MCF 10A (cell line): ENCODE measurements around the gene SCN4B. TPM values are rescaled to one million over a fixed set of nuclear protein-coding genes. Genes with fewer than 3 reads are reported as not detected.

Experiments
- BruUV-seq: library from RNA; stranded (reverse); fragments of 400-500 nt; replicated peaks from 2 replicates; lab custom pipeline; 2021; lab: Mats Ljungman, UMichigan
- CTCF ChIA-PET: fragments of 300-600 bp; sonication (Branson Sonifier 250); formaldehyde crosslinking; extraction: SDS; loops from one replicate; lab custom pipeline; 2021; ENCODE audit warnings: antibody characterized with exemption, inconsistent platforms; lab: Yijun Ruan, JAX
- POLR2A ChIA-PET: fragments of 300-600, 350-650 bp; sonication (Branson Sonifier 250); formaldehyde crosslinking; extraction: SDS; loops from one replicate; lab custom pipeline; 2020; ENCODE audit warnings: antibody characterized with exemption, inconsistent platforms; lab: Yijun Ruan, JAX
- DNase-seq: peaks from one replicate; pipeline ENCODE4 v3.0.0-alpha.2; 2018; ENCODE audit not compliant: unreplicated experiment
- H3K27ac Mint-ChIP-seq: one replicate; pipeline ENCODE4 v1.8.0; 2022; ENCODE audit warnings: mild to moderate bottlenecking, low read depth, mixed read lengths; ENCODE audit not compliant: unreplicated experiment
- H3K27me3 Mint-ChIP-seq: one replicate; pipeline ENCODE4 v1.8.0; 2022; ENCODE audit warnings: mixed read lengths; ENCODE audit not compliant: insufficient read depth, unreplicated experiment
- H3K36me3 Mint-ChIP-seq: one replicate; pipeline ENCODE4 v1.8.0; 2022; ENCODE audit warnings: mild to moderate bottlenecking, moderate library complexity, mixed read lengths; ENCODE audit not compliant: insufficient read depth, unreplicated experiment
- H3K4me1 Mint-ChIP-seq: one replicate; pipeline ENCODE4 v1.8.0; 2022; ENCODE audit warnings: mixed read lengths; ENCODE audit not compliant: insufficient read depth, unreplicated experiment
- H3K4me3 Mint-ChIP-seq: one replicate; pipeline ENCODE4 v1.8.0; 2022; ENCODE audit warnings: mild to moderate bottlenecking, moderate library complexity, mixed read lengths; ENCODE audit not compliant: unreplicated experiment
- H3K9me3 Mint-ChIP-seq: one replicate; pipeline ENCODE4 v1.8.0; 2022; ENCODE audit warnings: mixed read lengths; ENCODE audit not compliant: unreplicated experiment
- intact Hi-C: fragments of 100-400 bp; cut with micrococcal nuclease; formaldehyde crosslinking; loops from 2 replicates; pipeline ENCODE4 v1.14.1; 2022
- total RNA-seq: library from RNA; stranded (reverse); gene quantifications from 2 replicates; pipeline ENCODE4 v1.2.3, GENCODE V29; 2022
- TF ChIP-seq, protein P1 (sequence below): fragments of 200-600 bp; IDR thresholded peaks from one replicate; pipeline ENCODE4 v1.8.0; 2022; ENCODE audit warnings: antibody characterized with exemption, mild to moderate bottlenecking; ENCODE audit not compliant: unreplicated experiment

SCN4B gene
- total RNA-seq, 1 experiment from 2014 or later, result not detected

DNA sequence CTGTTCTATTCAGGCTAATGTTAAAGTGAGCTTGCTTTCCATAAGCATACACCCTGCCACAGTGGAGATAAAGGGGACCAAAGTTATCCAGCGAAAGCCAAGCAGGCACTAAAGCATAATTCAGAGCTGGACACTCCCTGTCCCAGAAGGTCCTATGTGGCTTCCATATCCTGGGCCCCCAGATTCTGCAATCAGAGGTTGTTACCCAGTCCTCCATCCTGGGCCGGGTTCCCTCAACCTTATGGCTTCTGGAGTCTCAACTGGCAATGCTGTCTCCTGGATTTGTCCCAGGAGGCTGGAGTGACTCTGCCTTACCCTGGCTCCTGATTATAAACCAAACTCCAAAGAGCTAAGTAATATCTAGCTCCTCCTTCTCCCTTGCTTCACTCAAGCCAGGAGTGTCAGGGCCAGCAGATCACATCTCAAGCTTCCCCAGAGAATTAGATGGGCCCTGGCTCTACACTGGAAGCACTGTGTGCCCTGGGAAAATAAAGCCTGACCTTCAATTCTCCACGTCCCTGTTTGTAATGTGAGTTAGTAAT lies 51.9 kb downstream of the SCN4B start:
- BruUV-seq, result no TSS peak
- peaks cover 12% of the 10 kb centered on the region for H3K27me3 Mint-ChIP-seq
- TF ChIP-seq, protein P1, sequence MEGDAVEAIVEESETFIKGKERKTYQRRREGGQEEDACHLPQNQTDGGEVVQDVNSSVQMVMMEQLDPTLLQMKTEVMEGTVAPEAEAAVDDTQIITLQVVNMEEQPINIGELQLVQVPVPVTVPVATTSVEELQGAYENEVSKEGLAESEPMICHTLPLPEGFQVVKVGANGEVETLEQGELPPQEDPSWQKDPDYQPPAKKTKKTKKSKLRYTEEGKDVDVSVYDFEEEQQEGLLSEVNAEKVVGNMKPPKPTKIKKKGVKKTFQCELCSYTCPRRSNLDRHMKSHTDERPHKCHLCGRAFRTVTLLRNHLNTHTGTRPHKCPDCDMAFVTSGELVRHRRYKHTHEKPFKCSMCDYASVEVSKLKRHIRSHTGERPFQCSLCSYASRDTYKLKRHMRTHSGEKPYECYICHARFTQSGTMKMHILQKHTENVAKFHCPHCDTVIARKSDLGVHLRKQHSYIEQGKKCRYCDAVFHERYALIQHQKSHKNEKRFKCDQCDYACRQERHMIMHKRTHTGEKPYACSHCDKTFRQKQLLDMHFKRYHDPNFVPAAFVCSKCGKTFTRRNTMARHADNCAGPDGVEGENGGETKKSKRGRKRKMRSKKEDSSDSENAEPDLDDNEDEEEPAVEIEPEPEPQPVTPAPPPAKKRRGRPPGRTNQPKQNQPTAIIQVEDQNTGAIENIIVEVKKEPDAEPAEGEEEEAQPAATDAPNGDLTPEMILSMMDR, result no peak
- no peak for DNase-seq
- intact Hi-C loops, result no loop called here
- ChIA-PET CTCF (no interaction called here), POLR2A (interaction anchor here (1.3 kb wide), 1 partner anchor 43 kb away, joined by 3 read pairs; no protein-coding TSS in a partner anchor)
- H3K27ac Mint-ChIP-seq, result no peak overlapping the region
- no peak overlapping the region for H3K4me3 Mint-ChIP-seq
- H3K4me1 Mint-ChIP-seq, result no peaks in the 10 kb centered on the region
- no peaks in the 10 kb centered on the region for H3K36me3 Mint-ChIP-seq
- H3K9me3 Mint-ChIP-seq, result no peaks in the 10 kb centered on the region

DNA sequence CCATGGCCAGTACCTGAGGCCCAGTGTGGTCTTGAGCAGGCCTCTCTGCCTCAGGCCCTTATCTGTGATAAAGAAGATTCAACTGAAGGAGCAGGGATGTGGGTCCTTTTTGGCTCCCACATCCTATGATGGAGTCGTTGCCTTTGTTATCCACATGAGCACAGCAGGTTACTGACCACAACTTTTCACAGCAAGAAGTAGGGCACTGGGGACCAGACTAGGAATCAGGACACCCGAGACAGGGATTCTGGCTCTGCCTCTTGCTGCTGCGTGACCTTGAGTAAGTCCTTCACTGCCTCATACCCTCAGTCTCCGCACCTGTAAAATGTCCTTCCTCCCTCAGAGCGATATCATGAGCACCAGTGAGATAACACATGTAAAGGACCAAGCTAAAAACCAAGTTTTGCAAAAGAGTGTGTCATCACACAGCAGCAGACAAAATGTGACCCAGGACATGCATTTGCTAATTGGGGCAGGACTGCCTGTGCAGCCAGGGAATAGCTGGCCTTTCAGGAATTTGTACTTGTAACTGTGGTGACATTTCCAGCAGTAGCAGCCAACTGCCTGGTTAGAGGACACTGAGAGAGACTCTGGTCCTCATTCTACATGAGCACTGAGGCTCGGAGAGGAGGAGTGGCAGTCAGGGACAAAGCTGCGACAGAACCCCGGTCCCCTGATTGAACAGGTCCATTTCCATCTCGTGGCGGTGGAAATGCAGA lies 52.6 kb downstream of the SCN4B start:
- intact Hi-C loops, result no loop called here

DNA sequence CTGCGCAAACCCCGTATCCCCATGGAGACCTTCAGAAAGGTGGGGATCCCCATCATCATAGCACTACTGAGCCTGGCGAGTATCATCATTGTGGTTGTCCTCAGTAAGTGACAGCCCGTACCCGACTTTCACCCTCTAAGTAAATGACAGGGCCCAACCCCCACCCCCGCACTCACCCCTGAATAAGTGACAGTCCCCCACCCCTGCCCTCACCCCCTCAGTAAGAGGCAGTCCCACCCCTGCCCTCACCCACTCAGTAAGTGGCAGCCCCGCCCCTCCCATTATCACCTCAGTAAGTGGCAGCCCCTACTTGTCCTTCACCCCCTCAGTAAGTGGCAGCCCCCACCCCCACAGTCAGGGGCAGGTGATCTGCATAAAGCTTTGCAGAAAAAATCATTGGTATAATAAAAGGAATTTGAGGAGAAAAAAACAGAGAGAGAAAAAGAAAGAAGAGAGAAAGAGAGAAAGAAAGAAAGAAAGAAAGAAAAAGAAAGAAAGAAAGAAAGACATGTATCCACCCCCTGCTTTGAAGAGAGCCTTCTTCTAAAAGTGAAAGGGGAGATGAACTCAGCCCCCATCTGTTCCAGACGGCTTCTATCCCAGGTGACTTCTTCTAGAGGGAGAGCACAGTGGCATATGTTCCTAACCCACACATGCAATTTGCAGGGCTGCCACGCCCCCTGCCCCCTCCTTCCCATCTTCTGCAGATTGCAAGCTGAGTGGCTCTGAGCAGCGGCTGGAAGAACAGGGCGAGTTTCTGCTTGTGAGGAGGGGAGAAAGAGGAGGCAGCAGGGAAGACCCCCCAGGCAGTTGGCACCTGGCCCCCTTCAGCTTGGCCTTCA lies 53.4 kb downstream of the SCN4B start:
- BruUV-seq, result no TSS peak
- H3K4me3 Mint-ChIP-seq, result no peak overlapping the region
- intact Hi-C loops, result no loop called here
- TF ChIP-seq, protein P1, result no peak
- no peak for DNase-seq
- POLR2A ChIA-PET, result no interaction called here
- no peaks in the 10 kb centered on the region for H3K4me1 Mint-ChIP-seq
- H3K9me3 Mint-ChIP-seq, result no peaks in the 10 kb centered on the region
- CTCF ChIA-PET, result no interaction called here
- H3K36me3 Mint-ChIP-seq, result no peaks in the 10 kb centered on the region
- H3K27me3 Mint-ChIP-seq, result peaks cover 12% of the 10 kb centered on the region
- no peak overlapping the region for H3K27ac Mint-ChIP-seq

More for the DNA sequence above, 52.6 kb downstream of the SCN4B start:
- Mint-ChIP-seq H3K4me1 (no peaks in the 10 kb centered on the region), H3K36me3 (no peaks in the 10 kb centered on the region), H3K4me3 (no peak overlapping the region), H3K27me3 (peaks cover 12% of the 10 kb centered on the region), H3K27ac (no peak overlapping the region), H3K9me3 (no peaks in the 10 kb centered on the region)
- POLR2A ChIA-PET, result no interaction called here
- no peak for DNase-seq
- CTCF ChIA-PET, result no interaction called here
- TF ChIP-seq, protein P1, result no peak
- BruUV-seq, result no TSS peak

DNA sequence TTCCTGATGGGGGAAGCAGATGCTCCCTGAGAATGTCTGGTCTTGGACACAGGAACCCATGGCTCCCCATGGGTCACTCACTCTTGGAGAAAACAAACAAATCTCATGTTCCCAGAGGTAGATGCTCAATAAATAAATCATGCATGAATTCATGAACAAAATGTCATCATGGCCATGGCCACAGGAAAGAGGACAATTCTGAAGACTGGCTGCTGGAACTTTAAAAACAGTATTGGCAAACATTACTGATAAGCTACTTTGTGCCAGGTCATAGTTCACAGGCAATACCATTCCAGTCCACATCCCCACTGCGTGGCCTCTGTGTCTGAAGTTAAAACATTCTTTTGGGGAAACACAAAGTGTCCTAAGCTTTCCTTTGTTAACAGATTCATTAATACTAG lies 56.7 kb downstream of the SCN4B start:
- peaks cover 12% of the 10 kb centered on the region for H3K27me3 Mint-ChIP-seq
- TF ChIP-seq, protein P1, result no peak
- CTCF ChIA-PET, result interaction anchor here (1.0 kb wide), 1 partner anchor 13 kb away, joined by 3 read pairs; no protein-coding TSS in a partner anchor
- DNase-seq, result no peak
- no peaks in the 10 kb centered on the region for H3K4me1 Mint-ChIP-seq
- intact Hi-C loops, result no loop called here
- H3K4me3 Mint-ChIP-seq, result no peak overlapping the region
- no peaks in the 10 kb centered on the region for H3K9me3 Mint-ChIP-seq
- H3K36me3 Mint-ChIP-seq, result no peaks in the 10 kb centered on the region
- H3K27ac Mint-ChIP-seq, result no peak overlapping the region
- no TSS peak for BruUV-seq
- POLR2A ChIA-PET, result no interaction called here
